ENCODE measurements around the gene PEDS1. TPM values are rescaled to one million over a fixed set of nuclear protein-coding genes. Genes with fewer than 3 reads are reported as not detected.

Gene PEDS1
- total and polyA plus RNA-seq, 2 of the 13 experiments (the other 11 are each of a cell fraction or from before 2014, with no cell fraction given) = 30.5 to 93.9 TPM

GRCh38 chr20:50186151-50186885, 32.8 kb upstream of the PEDS1 start (continued):
- TF ChIP-seq TIGD3 (CRISPR knock-in tag; IDR thresholded peaks at IDR 0.05; ENCODE audit: borderline replicate concordance) = no peak
- no peak for TF ChIP-seq HOXA9 (CRISPR knock-in tag; IDR thresholded peaks at IDR 0.05; ENCODE audit: borderline replicate concordance)
- TF ChIP-seq ZNF383 (CRISPR knock-in tag; IDR thresholded peaks at IDR 0.05; ENCODE audit: borderline replicate concordance) = no peak
- TF ChIP-seq ZNF251 (CRISPR knock-in tag; IDR thresholded peaks at IDR 0.05) = no peak
- peak; percentile 62 for TF ChIP-seq ZGPAT (CRISPR knock-in tag; IDR thresholded peaks at IDR 0.05)
- peak; percentile 55; the same call in 1 of the 2 replicates for TF ChIP-seq TFE3 (CRISPR knock-in tag; IDR thresholded peaks at IDR 0.05)
- TF ChIP-seq ZNF362 (CRISPR knock-in tag; IDR thresholded peaks at IDR 0.05; ENCODE audit: borderline replicate concordance) = no peak; the same call in 1 of the 2 replicates
- no peak for TF ChIP-seq GRHL1 (CRISPR knock-in tag; conservative IDR thresholded peaks at IDR 0.05)
- peak; percentile 68 for TF ChIP-seq SAP130 (CRISPR knock-in tag; IDR thresholded peaks at IDR 0.05; ENCODE audit: low read depth)
- TF ChIP-seq TGIF2 (CRISPR knock-in tag; IDR thresholded peaks at IDR 0.05) = no peak; the same call in 1 of the 2 replicates
- TF ChIP-seq ZNF431 (CRISPR knock-in tag; IDR thresholded peaks at IDR 0.05; ENCODE audit: borderline replicate concordance, low read depth) = no peak
- TF ChIP-seq TMF1 (CRISPR knock-in tag; IDR thresholded peaks at IDR 0.05; ENCODE audit: low read depth) = no peak
- no peak for TF ChIP-seq ZNF770 (CRISPR knock-in tag; IDR thresholded peaks at IDR 0.05)
- peak; percentile 89; the same call in 1 of the 2 replicates for TF ChIP-seq ZBED4 (CRISPR knock-in tag; IDR thresholded peaks at IDR 0.05; ENCODE audit: borderline replicate concordance)

Measured in HepG2 (cell line).